ENCODE data around the gene ERBB4.

- TF ChIP-seq, protein P1, sequence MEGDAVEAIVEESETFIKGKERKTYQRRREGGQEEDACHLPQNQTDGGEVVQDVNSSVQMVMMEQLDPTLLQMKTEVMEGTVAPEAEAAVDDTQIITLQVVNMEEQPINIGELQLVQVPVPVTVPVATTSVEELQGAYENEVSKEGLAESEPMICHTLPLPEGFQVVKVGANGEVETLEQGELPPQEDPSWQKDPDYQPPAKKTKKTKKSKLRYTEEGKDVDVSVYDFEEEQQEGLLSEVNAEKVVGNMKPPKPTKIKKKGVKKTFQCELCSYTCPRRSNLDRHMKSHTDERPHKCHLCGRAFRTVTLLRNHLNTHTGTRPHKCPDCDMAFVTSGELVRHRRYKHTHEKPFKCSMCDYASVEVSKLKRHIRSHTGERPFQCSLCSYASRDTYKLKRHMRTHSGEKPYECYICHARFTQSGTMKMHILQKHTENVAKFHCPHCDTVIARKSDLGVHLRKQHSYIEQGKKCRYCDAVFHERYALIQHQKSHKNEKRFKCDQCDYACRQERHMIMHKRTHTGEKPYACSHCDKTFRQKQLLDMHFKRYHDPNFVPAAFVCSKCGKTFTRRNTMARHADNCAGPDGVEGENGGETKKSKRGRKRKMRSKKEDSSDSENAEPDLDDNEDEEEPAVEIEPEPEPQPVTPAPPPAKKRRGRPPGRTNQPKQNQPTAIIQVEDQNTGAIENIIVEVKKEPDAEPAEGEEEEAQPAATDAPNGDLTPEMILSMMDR (IDR thresholded peaks at IDR 0.05): no peak
- TF ChIP-seq CEBPB (IDR thresholded peaks at IDR 0.05) (no peak), MAX (IDR thresholded peaks at IDR 0.05) (no peak)
These were observed 8.2 kb downstream of the ERBB4 start for GRCh38 chr2:212530373-212530772.
